HG03442 (cell line): ENCODE results near the gene S100A2.
"Not testable (repeated sequence)": the region's sequence is repeated elsewhere in the genome, so short reads cannot be mapped to it uniquely, and the experiment has no call there.

ENCODE experiments used
- ATAC-seq: cut with Tn5 transposase; IDR thresholded peaks from one replicate; pipeline ENCODE4 v1.9.1; 2021; ENCODE audit warnings: mild to moderate bottlenecking, moderate library complexity; ENCODE audit not compliant: unreplicated experiment

Gene S100A2

DNA sequence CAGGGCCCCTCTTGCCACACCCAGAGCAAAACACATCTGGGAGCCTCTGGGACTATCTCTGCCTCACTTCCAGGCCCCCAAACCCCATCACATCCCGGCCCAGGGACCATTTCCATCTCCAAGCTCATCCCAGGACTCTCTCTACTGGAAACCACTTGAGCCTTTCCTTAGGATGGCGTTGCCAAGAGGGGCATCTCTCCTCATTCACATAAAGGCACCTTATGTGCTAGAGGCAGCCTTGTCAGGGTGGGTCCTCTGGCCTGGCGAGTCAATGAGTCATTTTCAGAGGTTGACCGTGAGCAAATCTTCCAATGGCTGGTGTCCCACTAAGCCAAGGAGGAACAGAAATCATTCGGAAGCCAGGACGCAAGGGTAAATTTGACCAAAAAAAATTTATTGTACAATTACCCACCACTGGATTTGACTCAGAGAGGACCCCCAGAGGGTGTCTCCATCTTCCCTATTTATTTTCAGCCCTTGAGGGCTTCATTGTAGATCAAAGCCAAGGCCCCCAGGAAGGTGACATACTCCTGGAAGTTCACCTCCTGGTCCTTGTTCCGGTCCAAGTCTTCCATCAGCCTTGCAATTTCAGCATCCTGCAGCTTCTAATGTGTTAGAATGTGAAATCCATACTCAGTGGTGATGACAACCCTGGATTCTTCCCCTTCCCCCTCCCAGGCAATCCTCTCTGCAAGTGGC, 31.3 kb downstream of the S100A2 start:
- ATAC-seq = no peak

- no peak for ATAC-seq
These were observed 31.9 kb downstream of the S100A2 start for GRCh38 chr1:153533689-153534201.

GRCh38 chr1:153532769-153533599, 32.7 kb downstream of the S100A2 start:
- no peak for ATAC-seq

DNA sequence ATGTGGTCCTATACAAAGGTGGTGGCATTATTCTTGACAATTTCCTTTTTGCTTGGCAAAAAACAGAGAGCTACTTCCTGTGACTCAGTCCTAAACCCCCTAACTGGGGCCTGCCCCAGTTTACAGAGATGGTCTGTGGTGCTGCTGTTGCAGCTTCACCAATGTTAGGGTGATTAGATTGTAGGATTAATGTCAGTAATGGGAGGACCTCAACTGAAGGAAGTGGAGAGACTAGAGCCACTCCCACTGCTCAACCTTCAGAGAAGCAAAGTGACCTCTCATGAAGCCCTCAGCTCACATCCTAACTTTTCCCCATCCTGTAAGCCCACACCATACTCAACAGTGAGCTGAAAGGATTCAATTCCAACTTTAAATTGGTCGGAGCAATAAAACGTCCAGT, 33.5 kb downstream of the S100A2 start:
- no peak for ATAC-seq

DNA sequence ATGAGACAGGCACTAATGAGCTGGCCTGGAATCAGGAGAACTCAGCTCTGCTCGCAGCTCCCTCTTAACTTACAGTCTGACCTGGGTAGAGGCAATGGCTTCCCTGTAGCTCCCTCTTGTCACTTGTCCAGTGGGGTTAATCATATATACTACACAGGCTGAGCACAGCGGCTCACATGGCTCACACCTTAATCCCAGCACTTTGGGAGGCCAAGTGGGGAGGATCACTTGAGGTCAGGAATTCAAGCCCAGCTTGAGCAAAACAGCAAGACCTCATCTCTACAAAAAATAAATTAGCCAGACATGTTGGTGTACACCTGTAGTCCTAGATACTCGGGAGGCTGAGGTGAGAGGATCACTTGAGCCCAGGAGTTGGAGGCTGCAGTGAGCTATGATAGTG, 34.0 kb downstream of the S100A2 start:
- no peak for ATAC-seq

- ATAC-seq = no peak
These were observed 38.0 kb downstream of the S100A2 start for GRCh38 chr1:153527683-153528040.

- ATAC-seq = no peak
These were observed 38.5 kb downstream of the S100A2 start for GRCh38 chr1:153527023-153527682.

- no peak for ATAC-seq
These were observed 39.5 kb downstream of the S100A2 start for GRCh38 chr1:153526132-153526543.

GRCh38 chr1:153525088-153525728, 40.4 kb downstream of the S100A2 start:
- ATAC-seq = no peak

DNA sequence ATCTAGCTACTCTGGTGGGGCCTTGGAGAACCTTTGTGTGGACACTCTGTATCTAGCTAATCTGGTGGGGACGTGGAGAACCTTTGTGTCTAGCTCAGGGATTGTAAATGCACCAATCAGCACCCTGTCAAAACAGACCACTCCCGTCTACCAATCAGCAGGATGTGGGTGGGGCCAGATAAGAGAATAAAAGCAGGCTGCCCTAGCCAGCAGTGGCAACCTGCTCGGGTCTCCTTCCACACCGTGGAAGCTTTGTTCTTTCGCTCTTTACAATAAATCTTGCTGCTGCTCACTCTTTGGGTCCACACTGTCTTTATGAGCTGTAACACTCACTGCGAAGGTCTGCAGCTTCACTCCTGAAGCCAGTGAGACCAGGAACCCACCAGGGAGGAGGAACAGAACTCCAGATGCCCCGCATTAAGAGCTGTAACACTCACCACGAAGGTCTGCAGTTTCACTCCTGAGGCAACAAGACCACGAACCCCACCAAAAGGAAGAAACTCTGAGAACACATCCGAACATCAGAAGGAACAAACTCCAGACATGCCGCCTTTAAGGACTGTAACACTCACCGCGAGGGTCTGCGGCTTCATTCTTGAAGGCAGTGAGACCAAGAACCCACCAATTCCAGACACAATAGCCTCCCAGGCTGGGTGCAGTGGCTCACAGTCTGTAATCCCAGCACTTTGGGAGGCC, 43.1 kb downstream of the S100A2 start:
- not testable (repeated sequence) for ATAC-seq

- ATAC-seq = not testable (repeated sequence)
These were observed 43.8 kb downstream of the S100A2 start for GRCh38 chr1:153521808-153522207.

DNA sequence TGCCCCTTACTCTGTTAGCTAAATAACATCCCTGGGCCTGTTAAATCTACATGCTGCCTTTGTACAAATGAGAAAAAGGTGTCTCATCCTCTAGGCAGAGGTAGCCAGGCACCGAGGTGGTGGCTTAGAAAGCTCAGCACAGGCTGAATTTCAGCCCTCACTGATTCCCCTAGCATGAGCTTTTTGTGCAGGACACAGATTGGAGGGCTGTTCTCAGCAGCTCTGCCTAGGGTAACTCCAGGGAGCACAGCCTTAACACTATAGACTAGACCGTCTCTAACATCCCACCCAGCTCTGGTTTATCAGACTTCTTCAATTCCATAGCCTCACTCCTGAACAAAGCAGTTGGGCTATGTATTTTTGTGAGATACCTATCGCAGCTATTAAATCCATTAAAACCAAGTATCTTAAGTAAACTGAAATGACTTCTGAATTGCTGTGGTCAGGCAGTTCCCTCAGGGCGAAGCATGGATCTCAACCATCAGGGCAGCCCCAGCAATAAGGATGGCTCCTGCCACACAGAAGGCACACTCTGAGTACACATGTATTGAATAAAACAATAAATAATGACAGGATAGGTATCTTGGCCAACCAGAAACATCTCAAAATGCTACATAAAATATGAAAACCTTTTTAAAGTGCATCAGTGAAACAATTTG, 44.7 kb downstream of the S100A2 start:
- ATAC-seq = no peak

DNA sequence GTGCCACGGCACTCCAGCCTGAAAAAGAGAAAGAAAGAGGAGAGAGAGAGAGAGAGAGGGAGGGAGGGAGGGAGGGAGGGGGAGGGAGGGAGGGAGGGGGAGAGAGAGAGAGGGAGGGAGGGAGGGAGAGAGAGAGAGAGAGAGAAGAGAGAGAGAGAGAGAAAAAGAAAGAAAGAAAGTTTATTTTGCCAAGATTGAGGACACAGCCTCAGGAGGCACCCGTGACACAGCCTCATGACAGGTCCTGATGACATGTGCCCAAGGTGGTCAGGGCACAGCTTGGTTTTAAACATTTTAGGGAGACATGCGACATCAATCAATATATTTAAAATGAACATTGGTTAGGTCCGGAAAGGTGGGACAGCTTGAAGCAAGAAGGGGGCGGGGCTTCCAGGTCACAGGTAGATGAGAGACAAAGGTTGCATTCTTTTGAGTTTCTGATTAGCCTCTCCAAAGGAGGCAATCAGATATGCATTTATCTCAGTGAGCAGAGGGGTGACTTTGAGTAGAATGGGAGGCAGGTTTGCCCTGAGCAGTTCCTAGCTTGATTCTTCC, 45.4 kb downstream of the S100A2 start:
- ATAC-seq = not testable (repeated sequence)

DNA sequence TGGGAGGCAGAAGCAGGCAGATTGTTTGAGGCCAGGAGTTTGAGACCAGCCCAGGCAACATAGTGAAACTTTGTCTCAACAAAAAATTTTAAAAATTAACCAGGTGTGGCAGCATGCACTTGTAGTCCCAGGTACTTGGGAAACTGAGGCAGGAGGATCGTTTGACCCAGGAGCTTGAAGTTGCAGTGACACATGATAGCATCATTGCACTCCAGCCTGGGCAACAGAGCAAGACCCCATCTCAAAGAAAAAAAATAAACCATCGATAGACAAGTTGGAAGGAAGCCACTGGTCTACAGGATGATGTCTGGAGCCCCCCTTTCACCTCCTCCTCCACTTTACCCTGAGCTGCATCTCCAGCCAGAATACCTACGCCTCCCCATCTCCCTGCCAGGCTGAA, 46.4 kb downstream of the S100A2 start:
- ATAC-seq = no peak

GRCh38 chr1:153515504-153516394, 49.9 kb downstream of the S100A2 start:
- no peak for ATAC-seq

DNA sequence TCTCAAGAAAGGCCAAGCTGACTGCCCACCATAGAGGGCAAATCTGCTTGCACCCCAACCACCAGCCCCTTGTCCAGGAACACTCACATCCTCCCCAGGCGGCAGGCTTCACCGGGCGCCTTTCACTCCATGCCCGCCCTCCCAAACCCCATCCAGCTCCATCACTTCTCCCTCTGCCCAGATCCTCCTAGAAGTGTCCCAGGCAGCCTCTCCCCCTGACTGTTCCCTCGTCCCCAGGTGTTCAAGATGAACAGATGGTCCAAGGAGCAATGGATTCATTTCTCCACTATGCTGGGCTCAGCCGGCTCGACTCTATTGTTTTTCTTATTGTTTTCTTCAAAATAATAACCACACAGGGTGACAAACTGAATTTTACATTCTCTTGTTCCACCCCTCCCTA, 52.0 kb downstream of the S100A2 start:
- no peak for ATAC-seq

GRCh38 chr1:153513023-153513422, 52.6 kb downstream of the S100A2 start:
- no peak for ATAC-seq
